Nephron progenitor cell (in vitro differentiated cells): Measurements from ENCODE around the gene FAM78A.

Experiments
- DNase-seq: peaks from one replicate; pipeline ENCODE4 v3.0.0; 2021
- H3K27ac Mint-ChIP-seq: 2 replicates; pipeline ENCODE4 v1.8.0; 2021; ENCODE audit warnings: mild to moderate bottlenecking, moderate library complexity, mixed read lengths
- H3K27me3 Mint-ChIP-seq: 2 replicates; pipeline ENCODE4 v1.8.0; 2021; ENCODE audit warnings: mild to moderate bottlenecking, low read depth, mixed read lengths; ENCODE audit not compliant: poor library complexity
- H3K36me3 Mint-ChIP-seq: 2 replicates; pipeline ENCODE4 v1.8.0; 2021; ENCODE audit warnings: low read depth, mixed read lengths
- H3K4me1 Mint-ChIP-seq: 2 replicates; pipeline ENCODE4 v1.8.0; 2021; ENCODE audit warnings: mixed read lengths
- H3K4me3 Mint-ChIP-seq: 2 replicates; pipeline ENCODE4 v1.8.0; 2021; ENCODE audit warnings: mild to moderate bottlenecking, moderate library complexity, mixed read lengths
- H3K9me3 Mint-ChIP-seq: 2 replicates; pipeline ENCODE4 v1.8.0; 2021; ENCODE audit warnings: mild to moderate bottlenecking, moderate library complexity, mixed read lengths
- TF ChIP-seq, protein P1 (sequence below): fragments of 200-600 bp; sonication (generic); IDR thresholded peaks from 2 replicates; pipeline ENCODE4 v1.5.0; 2021; ENCODE audit warnings: antibody characterized with exemption

FAM78A gene

DNA sequence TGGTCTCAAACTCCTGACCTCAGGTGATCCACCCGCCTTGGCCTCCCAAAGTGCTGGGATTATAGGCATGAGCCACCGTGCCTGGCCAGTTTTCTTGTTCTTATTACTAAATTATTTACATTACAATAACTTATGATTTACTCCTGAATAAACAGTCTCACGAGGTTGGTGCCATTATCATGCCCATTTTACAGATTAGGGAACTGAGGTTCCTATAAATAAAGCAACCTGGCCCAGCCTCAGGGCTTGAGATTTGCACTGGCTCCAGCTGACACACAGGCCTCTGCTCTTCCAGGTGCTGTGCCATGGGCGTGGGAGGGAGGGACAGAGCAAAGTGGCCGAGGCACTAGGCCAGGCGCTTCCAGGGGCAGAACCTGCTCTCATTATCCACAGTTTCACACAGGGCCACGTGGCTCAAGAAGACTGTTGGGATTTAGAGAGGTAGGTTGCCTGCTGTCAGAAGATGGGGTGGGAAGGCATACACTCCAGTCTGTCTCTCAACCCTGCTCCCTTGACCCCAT lies 15.5 kb upstream of the FAM78A start:
- Mint-ChIP-seq H3K4me3 (no peak overlapping the region), H3K4me1 (peaks cover 29% of the 10 kb centered on the region), H3K27ac (no peak overlapping the region), H3K27me3 (peaks cover 6% of the 10 kb centered on the region), H3K36me3 (no peaks in the 10 kb centered on the region), H3K9me3 (no peaks in the 10 kb centered on the region)
- no peak for DNase-seq
- TF ChIP-seq, protein P1, sequence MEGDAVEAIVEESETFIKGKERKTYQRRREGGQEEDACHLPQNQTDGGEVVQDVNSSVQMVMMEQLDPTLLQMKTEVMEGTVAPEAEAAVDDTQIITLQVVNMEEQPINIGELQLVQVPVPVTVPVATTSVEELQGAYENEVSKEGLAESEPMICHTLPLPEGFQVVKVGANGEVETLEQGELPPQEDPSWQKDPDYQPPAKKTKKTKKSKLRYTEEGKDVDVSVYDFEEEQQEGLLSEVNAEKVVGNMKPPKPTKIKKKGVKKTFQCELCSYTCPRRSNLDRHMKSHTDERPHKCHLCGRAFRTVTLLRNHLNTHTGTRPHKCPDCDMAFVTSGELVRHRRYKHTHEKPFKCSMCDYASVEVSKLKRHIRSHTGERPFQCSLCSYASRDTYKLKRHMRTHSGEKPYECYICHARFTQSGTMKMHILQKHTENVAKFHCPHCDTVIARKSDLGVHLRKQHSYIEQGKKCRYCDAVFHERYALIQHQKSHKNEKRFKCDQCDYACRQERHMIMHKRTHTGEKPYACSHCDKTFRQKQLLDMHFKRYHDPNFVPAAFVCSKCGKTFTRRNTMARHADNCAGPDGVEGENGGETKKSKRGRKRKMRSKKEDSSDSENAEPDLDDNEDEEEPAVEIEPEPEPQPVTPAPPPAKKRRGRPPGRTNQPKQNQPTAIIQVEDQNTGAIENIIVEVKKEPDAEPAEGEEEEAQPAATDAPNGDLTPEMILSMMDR: no peak

DNA sequence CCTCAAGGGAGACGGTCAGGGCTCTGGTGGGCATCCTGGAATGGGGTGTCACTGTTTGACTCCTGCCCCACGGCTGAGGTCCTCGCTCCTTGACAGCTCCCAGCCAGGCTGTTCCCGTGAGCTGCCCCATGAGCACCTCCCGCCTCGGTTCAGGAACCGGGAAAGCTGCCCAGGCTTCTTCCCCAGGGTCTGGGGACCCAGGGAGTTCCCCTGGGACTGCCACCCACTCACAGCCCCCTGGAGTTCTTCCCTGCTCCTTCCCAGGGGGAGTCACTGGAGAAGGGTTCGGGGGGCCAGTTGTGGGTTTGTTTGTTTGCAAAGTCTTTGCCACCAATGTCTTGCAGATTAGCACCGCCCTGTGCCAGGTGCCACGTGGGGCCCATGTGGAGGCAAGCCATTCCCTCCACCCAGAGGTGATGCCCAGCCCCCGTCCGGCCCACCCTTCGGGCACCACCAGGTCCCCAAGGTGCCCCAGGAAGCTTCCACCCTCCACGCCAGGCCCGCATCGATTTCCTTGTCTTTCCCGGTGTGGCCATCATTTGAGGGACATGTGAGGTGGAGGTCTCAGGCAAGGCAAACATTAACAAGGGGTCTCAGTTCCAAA lies 14.6 kb upstream of the FAM78A start:
- no peaks in the 10 kb centered on the region for H3K9me3 Mint-ChIP-seq
- H3K4me3 Mint-ChIP-seq: peak overlapping the region; percentile 50
- no peak overlapping the region for H3K27ac Mint-ChIP-seq
- TF ChIP-seq, protein P1: no peak
- H3K36me3 Mint-ChIP-seq: no peaks in the 10 kb centered on the region
- H3K27me3 Mint-ChIP-seq: peaks cover 3% of the 10 kb centered on the region
- peaks cover 23% of the 10 kb centered on the region for H3K4me1 Mint-ChIP-seq
- no peak for DNase-seq

DNA sequence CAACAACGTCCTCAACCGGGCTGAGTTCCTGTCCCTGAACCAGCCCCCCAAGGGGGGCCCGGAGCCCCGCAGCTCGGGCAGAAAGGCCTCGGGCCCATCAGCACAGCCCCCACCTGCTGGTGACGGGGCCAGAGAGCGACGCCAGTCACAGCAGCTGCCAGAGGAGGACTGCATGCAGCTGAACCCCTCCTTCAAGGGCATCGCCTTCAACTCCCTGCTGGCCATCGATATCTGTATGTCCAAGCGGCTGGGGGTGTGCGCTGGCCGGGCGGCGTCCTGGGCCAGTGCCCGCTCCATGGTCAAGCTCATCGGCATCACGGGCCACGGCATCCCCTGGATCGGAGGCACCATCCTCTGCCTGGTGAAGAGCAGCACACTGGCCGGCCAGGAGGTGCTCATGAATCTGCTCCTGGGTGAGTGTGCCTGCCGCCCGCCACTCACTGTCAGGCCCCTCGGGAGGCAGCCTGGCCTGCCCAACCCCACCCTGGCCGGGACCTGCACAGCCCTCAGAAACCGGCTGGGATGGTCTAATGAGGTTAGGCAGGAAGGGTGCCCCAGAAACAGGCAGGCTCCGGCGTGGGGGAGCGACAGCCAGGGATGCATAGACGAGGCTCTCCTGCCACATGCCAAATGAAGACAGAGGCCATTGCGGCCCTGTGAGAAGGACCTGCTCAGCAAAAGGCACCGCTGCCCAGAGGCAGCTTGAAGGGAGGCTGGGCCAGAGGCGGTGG lies 13.9 kb upstream of the FAM78A start:
- Mint-ChIP-seq H3K4me1 (peaks cover 23% of the 10 kb centered on the region), H3K36me3 (no peaks in the 10 kb centered on the region), H3K27me3 (peaks cover 3% of the 10 kb centered on the region), H3K4me3 (peak overlapping the region; percentile 36), H3K9me3 (no peaks in the 10 kb centered on the region), H3K27ac (no peak overlapping the region)
- TF ChIP-seq, protein P1: no peak
- DNase-seq: no peak

DNA sequence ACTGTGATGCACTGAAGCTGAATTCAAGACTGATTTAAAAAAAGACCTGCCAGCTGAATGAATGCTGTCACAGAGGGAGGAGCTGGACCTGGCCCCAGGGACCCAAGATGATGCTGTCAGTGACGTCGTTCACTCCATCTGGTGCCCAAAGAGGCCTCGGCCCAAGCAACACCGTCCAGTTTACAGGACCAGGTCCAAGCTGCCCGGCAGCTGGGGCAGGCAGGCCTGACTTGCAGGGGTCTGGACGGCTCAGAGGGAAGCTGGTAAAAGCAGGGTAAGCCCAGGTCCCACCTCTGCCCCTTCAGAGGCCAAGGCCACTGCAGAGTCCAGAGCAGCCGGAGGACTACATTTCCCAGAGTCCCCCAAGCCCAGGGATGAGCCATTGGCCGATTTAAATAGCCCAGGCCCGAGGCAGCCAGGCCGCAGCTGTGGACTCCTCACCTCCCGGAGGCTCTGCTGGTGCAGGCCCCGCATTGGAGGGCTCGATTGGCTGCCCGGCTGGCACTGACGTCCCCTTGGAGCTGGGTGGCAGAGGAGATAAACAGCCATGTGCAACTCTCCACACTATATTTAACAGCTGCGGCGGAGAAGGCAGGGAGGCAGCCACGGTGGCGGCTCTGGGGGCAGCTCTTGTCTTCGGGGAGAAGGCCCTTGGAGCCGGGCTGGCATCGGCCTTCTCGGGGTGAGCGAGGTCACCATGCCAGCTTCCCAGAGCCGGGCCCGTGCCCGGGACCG lies 13.2 kb upstream of the FAM78A start, which contains the start of gene PLPP7:
Gene PLPP7, plus strand, starts transcription at position 423 of the 735 bp plus-strand sequence. Its CDS starts 275 bp downstream, at position 698.
- peaks cover 23% of the 10 kb centered on the region for H3K4me1 Mint-ChIP-seq
- H3K4me3 Mint-ChIP-seq: peak within 1 kb of the TSS; percentile 68
- H3K27ac Mint-ChIP-seq: no peak within 1 kb of the TSS
- TF ChIP-seq, protein P1: no peak
- H3K9me3 Mint-ChIP-seq: no peaks in the 10 kb centered on the region
- no peaks in the 10 kb centered on the region for H3K36me3 Mint-ChIP-seq
- H3K27me3 Mint-ChIP-seq: peaks cover 4% of the 10 kb centered on the region
- peak; percentile 57 for DNase-seq

DNA sequence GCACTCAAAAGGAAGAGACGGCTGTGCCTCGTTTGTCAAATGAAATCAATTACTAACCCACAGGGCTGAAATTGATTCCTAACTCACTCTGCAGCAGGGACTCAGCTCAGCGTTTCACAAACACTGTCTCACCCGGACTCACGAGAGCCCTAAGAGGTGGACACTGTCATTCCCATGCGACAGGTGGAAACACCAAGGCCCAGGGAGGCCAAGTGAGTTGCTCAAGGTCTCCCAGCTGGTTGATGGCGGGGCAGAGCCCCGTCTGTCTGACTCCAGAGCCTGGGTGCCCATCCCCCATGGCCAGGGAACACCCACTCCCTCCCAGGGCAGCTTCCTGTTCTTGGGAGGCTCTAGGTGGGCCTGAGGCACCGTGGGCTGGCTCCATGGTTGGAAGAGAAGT lies 11.9 kb upstream of the FAM78A start:
- no peak overlapping the region for H3K4me3 Mint-ChIP-seq
- TF ChIP-seq, protein P1: no peak
- H3K9me3 Mint-ChIP-seq: no peaks in the 10 kb centered on the region
- H3K27me3 Mint-ChIP-seq: peaks cover 12% of the 10 kb centered on the region
- peaks cover 23% of the 10 kb centered on the region for H3K4me1 Mint-ChIP-seq
- no peaks in the 10 kb centered on the region for H3K36me3 Mint-ChIP-seq
- no peak for DNase-seq
- no peak overlapping the region for H3K27ac Mint-ChIP-seq
